HepG2 (cell line): ENCODE measurements around the gene PCGF2. TPM values are rescaled to one million over a fixed set of nuclear protein-coding genes. Genes with fewer than 3 reads are reported as not detected.

ENCODE experiments used
- AGO2 ChIP-seq: fragments of 200-400 bp; formaldehyde crosslinking; optimal IDR thresholded peaks from 2 replicates; pipeline ENCODE3; 2017; ENCODE audit warnings: mild to moderate bottlenecking, low read depth, low read length, moderate library complexity
- CHD4 ChIP-seq: fragments of 200-600 bp; sonication (generic); IDR thresholded peaks from 2 replicates; pipeline ENCODE4 v1.7.0; 2017; ENCODE audit warnings: mild to moderate bottlenecking, low read length, borderline replicate concordance
- ESRRA ChIP-seq: sonication (generic); formaldehyde crosslinking; IDR thresholded peaks from 2 replicates; pipeline ENCODE4 v1.5.1; 2020; ENCODE audit warnings: mild to moderate bottlenecking, low read depth, missing genetic modification reagents
- ETV6 ChIP-seq: sonication (generic); formaldehyde crosslinking; conservative IDR thresholded peaks from 2 replicates; pipeline ENCODE4 v1.4.0; 2020; ENCODE audit warnings: missing genetic modification reagents
- FOSL1 ChIP-seq: sonication (generic); formaldehyde crosslinking; IDR thresholded peaks from 2 replicates; pipeline ENCODE4 v1.9.0; 2021; ENCODE audit warnings: missing genetic modification reagents, borderline replicate concordance
- FOXK1 ChIP-seq: sonication (generic); formaldehyde crosslinking; IDR thresholded peaks from 2 replicates; pipeline ENCODE4 v1.4.0; 2020; ENCODE audit warnings: low read depth, missing genetic modification reagents, borderline replicate concordance
- GABPB1 ChIP-seq: IDR thresholded peaks from 2 replicates; pipeline ENCODE4 v1.6.1; 2016; ENCODE audit warnings: mild to moderate bottlenecking, missing genetic modification reagents, moderate library complexity, missing compliant biosample characterization
- HNF1A ChIP-seq, 2 experiments: sonication (generic) in 1 of 2; formaldehyde crosslinking in 1 of 2; IDR thresholded peaks; 2 replicates each; pipeline versions ENCODE4 v1.4.0 to v1.6.1; 2016 to 2020; ENCODE audit warnings: borderline replicate concordance in 1 of 2, low read depth in 1 of 2, mild to moderate bottlenecking in 1 of 2, missing genetic modification reagents in 1 of 2
- HNF4A ChIP-seq: sonication (generic); formaldehyde crosslinking; IDR thresholded peaks from 2 replicates; pipeline ENCODE4 v1.4.0; 2020; ENCODE audit warnings: missing genetic modification reagents
- LCORL ChIP-seq, 2 experiments: fragments of 450-650 bp in 1 of 2; sonication (generic) in 1 of 2; formaldehyde crosslinking in 1 of 2; IDR thresholded peaks; 2 replicates each; pipeline versions ENCODE4 v1.5.0 to v1.6.1; 2017 to 2020; ENCODE audit warnings: antibody characterized with exemption in 1 of 2, missing genetic modification reagents in 1 of 2
- SETDB1 ChIP-seq: sonication (generic); formaldehyde crosslinking; IDR thresholded peaks from 2 replicates; pipeline ENCODE4 v1.5.1; 2020; ENCODE audit warnings: missing genetic modification reagents, mild to moderate bottlenecking, borderline replicate concordance
- SIX4 ChIP-seq: sonication (generic); formaldehyde crosslinking; IDR thresholded peaks from 2 replicates; pipeline ENCODE4 v1.4.0; 2020; ENCODE audit warnings: missing genetic modification reagents
- TARDBP ChIP-seq: sonication (generic); formaldehyde crosslinking; IDR thresholded peaks from 2 replicates; pipeline ENCODE4 v1.8.0; 2022; ENCODE audit warnings: mild to moderate bottlenecking, missing genetic modification reagents
- TERF1 ChIP-seq: sonication (generic); formaldehyde crosslinking; IDR thresholded peaks from 2 replicates; pipeline ENCODE4 v1.8.0; 2022; ENCODE audit warnings: mild to moderate bottlenecking, missing genetic modification reagents, moderate library complexity
- TFDP1 ChIP-seq: IDR thresholded peaks from 2 replicates; pipeline ENCODE4 v1.6.1; 2016; ENCODE audit warnings: missing compliant biosample characterization, missing genetic modification reagents, borderline replicate concordance
- ZBTB26 ChIP-seq: IDR thresholded peaks from 2 replicates; pipeline ENCODE4 v1.6.1; 2016; ENCODE audit warnings: missing compliant biosample characterization, missing genetic modification reagents, borderline replicate concordance
- ZC3H4 ChIP-seq: sonication (generic); formaldehyde crosslinking; IDR thresholded peaks from 2 replicates; pipeline ENCODE4 v1.4.0; 2020; ENCODE audit warnings: missing genetic modification reagents, borderline replicate concordance
- ZMAT3 ChIP-seq: sonication (generic); formaldehyde crosslinking; conservative IDR thresholded peaks from 2 replicates; pipeline ENCODE4 v1.7.0; 2021; ENCODE audit warnings: missing genetic modification reagents
- ZMYM4 ChIP-seq: sonication (generic); formaldehyde crosslinking; IDR thresholded peaks from 2 replicates; pipeline ENCODE4 v1.8.1; 2023; ENCODE audit warnings: mild to moderate bottlenecking, missing genetic modification reagents
- ZNF124 ChIP-seq: sonication (generic); formaldehyde crosslinking; IDR thresholded peaks from 2 replicates; pipeline ENCODE4 v1.4.0; 2020; ENCODE audit warnings: missing genetic modification reagents
- ZNF720 ChIP-seq: sonication (generic); formaldehyde crosslinking; IDR thresholded peaks from 2 replicates; pipeline ENCODE4 v1.4.0; 2020; ENCODE audit warnings: missing genetic modification reagents
- polyA plus RNA-seq, 8 experiments: library from polyadenylated mRNA; depleted of rRNA in 3 of 8; stranded (reverse) in 7 of 8; unstranded in 1 of 8; fragments of >200 nt; fragmentation: Illumina TruSeq in 4 of 8; extraction: Trizol in 4 of 8; gene quantifications; 2 replicates each; pipeline versions ENCODE4 v1.2.1 to v1.2.3, GENCODE V29; 2011 to 2016; ENCODE audit warnings: low read depth in 4 of 8, missing spikeins in 1 of 8, mixed read lengths in 1 of 8; ENCODE audit not compliant: insufficient read depth in 1 of 8
- total RNA-seq, 5 experiments: library from RNA; depleted of rRNA; stranded (reverse); fragments of >200 nt; fragmentation: Illumina TruSeq; extraction: Trizol; gene quantifications; 2 replicates each; pipeline ENCODE4 v1.2.3, GENCODE V29; 2016; ENCODE audit warnings: low read depth in 1 of 5

The PCGF2 gene
- total and polyA plus RNA-seq, 2 of the 13 experiments (the other 11 are each of a cell fraction or from before 2014, with no cell fraction given): 11.6 to 29.4 TPM

- TF ChIP-seq TARDBP (CRISPR knock-in tag): no peak
- TF ChIP-seq HNF4A: no peak
- TF ChIP-seq ESRRA: 0 out of 2 replicates have a peak, but pooled peaks have one; percentile 39
- peak; percentile 11; the same call in 1 of the 2 replicates for TF ChIP-seq FOXK1 (CRISPR knock-in tag)
- no peak for TF ChIP-seq ZNF720
- TF ChIP-seq AGO2: peak; percentile 80
- peak; percentile 44; the same call in 1 of the 2 replicates for TF ChIP-seq ZMYM4 (CRISPR knock-in tag)
- TF ChIP-seq ZNF124 (CRISPR knock-in tag): 0 out of 2 replicates have a peak, but pooled peaks have one; percentile 64
- no peak for TF ChIP-seq HNF1A (IDR thresholded peaks at IDR 0.05; ENCODE audit: low read depth)
- peak; percentile 31; the same call in 1 of the 2 replicates for TF ChIP-seq HNF1A (CRISPR knock-in tag; IDR thresholded peaks at IDR 0.05; ENCODE audit: borderline replicate concordance)
- 0 out of 2 replicates have a peak, but pooled peaks have one; percentile 1 for TF ChIP-seq CHD4
- peak; percentile 93; the same call in 1 of the 2 replicates for TF ChIP-seq TERF1 (CRISPR knock-in tag)
- TF ChIP-seq TFDP1 (CRISPR knock-in tag): peak; percentile 24; the same call in 1 of the 2 replicates
- TF ChIP-seq ZMAT3: 0 out of 2 replicates have a peak, but pooled peaks have one; percentile 10
- no peak for TF ChIP-seq FOSL1 (CRISPR knock-in tag)
- TF ChIP-seq GABPB1 (CRISPR knock-in tag): peak; percentile 68; the same call in 1 of the 2 replicates
- TF ChIP-seq LCORL (IDR thresholded peaks at IDR 0.05): no peak
- TF ChIP-seq LCORL (CRISPR knock-in tag; IDR thresholded peaks at IDR 0.05): no peak
- 0 out of 2 replicates have a peak, but pooled peaks have one; percentile 33 for TF ChIP-seq ZBTB26 (CRISPR knock-in tag)
- TF ChIP-seq ZC3H4 (CRISPR knock-in tag): 0 out of 2 replicates have a peak, but pooled peaks have one; percentile 66
- no peak for TF ChIP-seq SIX4 (CRISPR knock-in tag)
- TF ChIP-seq ETV6: 0 out of 2 replicates have a peak, but pooled peaks have one; percentile 43
- TF ChIP-seq SETDB1: no peak
These were observed 530 bp downstream of the PCGF2 start (continued) for GRCh38 chr17:38747463-38748148.
